Progenitor cell of endocrine pancreas (in vitro differentiated cells): Measurements from ENCODE around the gene MLLT3. TPM values are rescaled to one million over a fixed set of nuclear protein-coding genes. Genes with fewer than 3 reads are reported as not detected.

Experiments used
- DNase-seq: peaks from one replicate; pipeline ENCODE4 v3.0.0; 2021; ENCODE audit warnings: low spot score; ENCODE audit not compliant: unreplicated experiment
- H3K27ac Mint-ChIP-seq: 2 replicates; pipeline ENCODE4 v1.8.0; 2021; ENCODE audit warnings: mild to moderate bottlenecking, moderate library complexity, mixed read lengths
- H3K27me3 Mint-ChIP-seq: 2 replicates; pipeline ENCODE4 v1.8.0; 2021; ENCODE audit warnings: mixed read lengths
- H3K36me3 Mint-ChIP-seq: 2 replicates; pipeline ENCODE4 v1.8.0; 2022; ENCODE audit warnings: mixed read lengths; ENCODE audit not compliant: insufficient read depth
- H3K4me1 Mint-ChIP-seq: 2 replicates; pipeline ENCODE4 v1.8.0; 2021; ENCODE audit warnings: low read depth, mixed read lengths
- H3K4me3 Mint-ChIP-seq: 2 replicates; pipeline ENCODE4 v1.8.0; 2021; ENCODE audit warnings: low read depth, mild to moderate bottlenecking, moderate library complexity, mixed read lengths
- H3K9me3 Mint-ChIP-seq: 2 replicates; pipeline ENCODE4 v1.8.0; 2021; ENCODE audit warnings: low read depth, mixed read lengths
- CTCF ChIP-seq: fragments of 200-600 bp; sonication (generic); IDR thresholded peaks from one replicate; pipeline ENCODE4 v1.5.0; 2021; ENCODE audit warnings: antibody characterized with exemption, mild to moderate bottlenecking; ENCODE audit not compliant: unreplicated experiment
- total RNA-seq: library from RNA; stranded (reverse); gene quantifications from 2 replicates; pipeline ENCODE4 v1.2.1, GENCODE V29; 2021

MLLT3 gene
- total RNA-seq, 1 donor from 2014 or later: 25.8 TPM

DNA sequence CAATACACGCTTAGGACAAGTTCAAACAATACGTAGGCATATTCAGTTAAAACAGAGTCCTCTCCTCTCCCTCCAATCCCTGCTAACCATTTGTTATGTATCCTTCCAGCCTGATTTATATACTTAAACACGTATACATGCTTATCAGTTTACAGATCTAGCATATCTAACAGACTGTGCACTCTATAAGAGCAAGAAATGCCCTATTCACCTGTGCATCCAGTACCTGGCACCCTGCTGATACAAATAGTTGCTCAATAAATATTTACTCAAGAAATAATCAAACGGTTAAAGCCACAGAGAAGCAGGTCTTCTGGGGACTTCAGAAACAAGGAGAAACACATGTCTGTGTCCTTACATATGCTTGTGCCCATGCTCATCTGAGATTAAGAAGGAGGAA lies 55.9 kb downstream of the MLLT3 start:
- Mint-ChIP-seq H3K4me3 (no peak overlapping the region), H3K9me3 (no peaks in the 10 kb centered on the region), H3K36me3 (no peaks in the 10 kb centered on the region), H3K4me1 (peaks cover 34% of the 10 kb centered on the region), H3K27ac (no peak overlapping the region), H3K27me3 (no peaks in the 10 kb centered on the region)
- DNase-seq: no peak
- no peak for TF ChIP-seq CTCF

DNA sequence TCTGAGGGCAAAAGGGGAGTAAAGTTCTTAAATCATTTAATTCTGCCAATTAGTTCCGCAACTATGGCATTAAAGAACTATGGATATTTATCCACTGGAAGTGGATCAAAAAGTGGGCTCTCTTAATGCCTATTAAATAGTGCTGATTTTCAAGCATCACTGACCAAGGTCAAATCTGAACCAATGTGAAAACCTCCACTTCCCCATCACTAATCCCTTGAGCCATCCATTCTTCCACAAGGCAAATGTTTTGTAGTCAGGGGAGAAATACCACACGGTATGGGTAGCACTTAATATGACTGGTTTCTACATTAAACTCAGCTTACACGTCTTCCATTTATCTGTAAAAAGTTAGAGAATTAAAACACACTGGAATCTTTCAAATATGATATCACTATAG lies 57.6 kb downstream of the MLLT3 start:
- no peak for DNase-seq
- H3K9me3 Mint-ChIP-seq: no peaks in the 10 kb centered on the region

DNA sequence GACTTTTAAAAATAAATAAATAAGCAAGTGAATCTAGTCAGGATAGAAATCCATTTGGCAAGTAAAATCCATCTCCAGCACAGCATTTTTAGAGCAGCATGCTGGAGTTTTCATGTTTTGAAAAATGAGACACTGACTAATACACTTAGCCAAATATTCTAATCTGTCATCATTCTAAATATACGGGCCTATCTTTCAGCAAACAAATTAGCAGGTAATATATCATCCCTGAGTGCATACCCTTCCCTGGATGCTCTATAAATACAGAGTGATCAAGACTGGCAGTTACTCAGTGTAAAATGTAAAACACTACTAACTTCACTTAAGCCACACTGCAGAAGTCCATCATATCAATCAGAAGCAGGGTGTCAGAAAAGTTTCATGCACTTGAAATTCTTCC lies 58.4 kb downstream of the MLLT3 start:
- Mint-ChIP-seq H3K27me3 (no peaks in the 10 kb centered on the region), H3K9me3 (no peaks in the 10 kb centered on the region), H3K4me3 (no peak overlapping the region), H3K4me1 (peaks cover 41% of the 10 kb centered on the region), H3K36me3 (no peaks in the 10 kb centered on the region), H3K27ac (no peak overlapping the region)
- no peak for TF ChIP-seq CTCF
- DNase-seq: no peak

More for the DNA sequence above, 57.6 kb downstream of the MLLT3 start:
- no peak for TF ChIP-seq CTCF
- H3K27ac Mint-ChIP-seq: no peak overlapping the region
- H3K27me3 Mint-ChIP-seq: no peaks in the 10 kb centered on the region
- H3K36me3 Mint-ChIP-seq: no peaks in the 10 kb centered on the region
- H3K4me3 Mint-ChIP-seq: no peak overlapping the region
- peaks cover 35% of the 10 kb centered on the region for H3K4me1 Mint-ChIP-seq

DNA sequence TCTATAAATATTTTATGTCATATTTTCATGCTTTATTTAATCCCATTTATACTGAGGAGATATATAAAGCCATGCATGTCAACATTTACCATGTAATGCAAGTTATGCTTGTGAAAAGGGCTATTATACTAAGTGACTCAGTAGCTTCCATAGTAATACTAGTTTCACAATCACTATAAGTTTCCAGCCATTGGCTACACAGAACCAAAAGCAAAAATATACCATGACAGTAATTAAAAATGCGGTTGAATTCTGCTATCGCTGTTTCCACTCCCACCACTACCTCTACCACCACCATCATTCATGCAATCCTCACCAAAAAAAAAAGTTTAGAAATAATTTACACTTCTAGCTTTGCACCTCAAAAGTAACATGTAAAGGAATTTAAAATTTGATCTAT lies 60.2 kb downstream of the MLLT3 start:
- no peak for DNase-seq
- no peak overlapping the region for H3K4me3 Mint-ChIP-seq
- peaks cover 43% of the 10 kb centered on the region for H3K4me1 Mint-ChIP-seq
- TF ChIP-seq CTCF: no peak
- no peaks in the 10 kb centered on the region for H3K9me3 Mint-ChIP-seq
- no peaks in the 10 kb centered on the region for H3K36me3 Mint-ChIP-seq
- no peak overlapping the region for H3K27ac Mint-ChIP-seq
- no peaks in the 10 kb centered on the region for H3K27me3 Mint-ChIP-seq

- Mint-ChIP-seq H3K4me1 (peaks cover 42% of the 10 kb centered on the region), H3K36me3 (no peaks in the 10 kb centered on the region), H3K4me3 (no peak overlapping the region), H3K27ac (no peak overlapping the region), H3K27me3 (no peaks in the 10 kb centered on the region), H3K9me3 (no peaks in the 10 kb centered on the region)
- no peak for TF ChIP-seq CTCF
- no peak for DNase-seq
Observed at GRCh38 chr9:20561531-20561930, 60.8 kb downstream of the MLLT3 start.
